ENCODE measurements around the gene ABCA8.
"Not testable (repeated sequence)": the region's sequence is repeated elsewhere in the genome, so short reads cannot be mapped to it uniquely, and the experiment has no call there.

The ABCA8 gene

GRCh38 chr17:68955181-68955841, at the start of gene ABCA8:
Gene ABCA8, minus strand, starts transcription at chr17:68955392. Its CDS starts 13,358 bp downstream, at chr17:68942034.
- DNase-seq = peak; percentile 23

- DNase-seq = not testable (repeated sequence)
Observed at GRCh38 chr17:69004759-69005158, 49.6 kb upstream of the ABCA8 start.

DNA sequence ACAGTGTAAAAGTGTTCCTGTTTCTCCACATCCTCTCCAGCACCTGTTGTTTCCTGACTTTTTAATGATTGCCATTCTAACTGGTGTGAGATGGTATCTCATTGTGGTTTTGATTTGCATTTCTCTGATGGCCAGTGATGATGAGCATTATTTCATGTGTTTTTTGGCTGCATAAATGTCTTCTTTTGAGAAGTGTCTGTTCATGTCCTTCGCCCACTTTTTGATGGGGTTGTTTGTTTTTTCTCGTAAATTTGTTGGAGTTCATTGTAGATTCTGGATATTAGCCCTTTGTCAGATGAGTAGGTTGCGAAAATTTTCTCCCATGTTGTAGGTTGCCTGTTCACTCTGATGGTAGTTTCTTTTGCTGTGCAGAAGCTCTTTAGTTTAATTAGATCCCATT, 44.6 kb upstream of the ABCA8 start:
- not testable (repeated sequence) for DNase-seq

DNA sequence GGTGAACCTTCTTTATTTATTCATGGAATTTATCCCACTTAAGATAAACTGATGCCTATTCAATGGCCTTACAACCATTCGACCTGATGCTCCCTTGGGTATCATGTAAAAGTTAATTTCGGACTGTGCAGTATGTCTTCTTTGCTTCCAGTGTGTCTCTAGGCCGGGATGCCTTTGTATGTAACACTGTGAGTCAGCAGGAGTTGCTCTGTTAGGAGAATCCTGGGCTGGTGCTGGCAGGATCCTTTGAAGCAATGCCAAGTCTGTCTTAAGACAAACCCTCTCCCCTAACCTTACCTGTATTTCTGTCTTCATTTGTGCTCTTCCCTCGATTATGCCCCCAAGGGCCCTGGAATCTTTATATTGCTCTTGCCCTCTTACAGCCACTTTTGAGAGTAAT, 37.9 kb upstream of the ABCA8 start:
- no peak for DNase-seq

GRCh38 chr17:68987966-68988365, 32.8 kb upstream of the ABCA8 start:
- no peak for DNase-seq

- no peak for DNase-seq
Observed at GRCh38 chr17:68981288-68981687, 26.1 kb upstream of the ABCA8 start.

- no peak for DNase-seq
Observed at GRCh38 chr17:68973098-68973846, 18.1 kb upstream of the ABCA8 start.

GRCh38 chr17:68972119-68972704, 17.0 kb upstream of the ABCA8 start:
- DNase-seq = peak; percentile 58

GRCh38 chr17:68969101-68969500, 13.9 kb upstream of the ABCA8 start:
- DNase-seq = no peak

- no peak for DNase-seq
Observed at GRCh38 chr17:68963958-68964357, 8.8 kb upstream of the ABCA8 start.

GRCh38 chr17:68961214-68961882, 6.2 kb upstream of the ABCA8 start:
- peak; percentile 77 for DNase-seq

DNA sequence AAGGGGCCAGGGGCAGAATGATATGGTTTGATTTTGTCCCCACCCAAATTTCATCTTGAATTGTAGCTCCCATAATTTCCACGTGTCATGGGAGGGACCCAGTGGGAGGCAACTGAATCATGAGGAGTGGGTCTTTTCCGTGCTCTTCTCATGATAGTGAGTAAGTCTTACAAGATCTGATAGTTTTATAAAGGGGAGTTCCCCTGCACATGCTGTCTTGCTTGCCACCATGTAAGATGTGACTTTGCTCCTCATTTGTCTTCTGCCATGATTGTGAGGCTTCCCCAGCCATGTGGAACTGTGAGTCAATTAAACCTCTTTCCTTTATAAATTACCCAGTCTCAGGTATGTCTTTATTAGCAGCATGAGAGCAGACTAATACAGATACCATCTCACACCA, 3.9 kb upstream of the ABCA8 start:
- not testable (repeated sequence) for DNase-seq

GRCh38 chr17:68957944-68958343, 2.8 kb upstream of the ABCA8 start:
- no peak for DNase-seq

GRCh38 chr17:68954146-68954896, 871 bp downstream of the ABCA8 start:
- no peak for DNase-seq

DNA sequence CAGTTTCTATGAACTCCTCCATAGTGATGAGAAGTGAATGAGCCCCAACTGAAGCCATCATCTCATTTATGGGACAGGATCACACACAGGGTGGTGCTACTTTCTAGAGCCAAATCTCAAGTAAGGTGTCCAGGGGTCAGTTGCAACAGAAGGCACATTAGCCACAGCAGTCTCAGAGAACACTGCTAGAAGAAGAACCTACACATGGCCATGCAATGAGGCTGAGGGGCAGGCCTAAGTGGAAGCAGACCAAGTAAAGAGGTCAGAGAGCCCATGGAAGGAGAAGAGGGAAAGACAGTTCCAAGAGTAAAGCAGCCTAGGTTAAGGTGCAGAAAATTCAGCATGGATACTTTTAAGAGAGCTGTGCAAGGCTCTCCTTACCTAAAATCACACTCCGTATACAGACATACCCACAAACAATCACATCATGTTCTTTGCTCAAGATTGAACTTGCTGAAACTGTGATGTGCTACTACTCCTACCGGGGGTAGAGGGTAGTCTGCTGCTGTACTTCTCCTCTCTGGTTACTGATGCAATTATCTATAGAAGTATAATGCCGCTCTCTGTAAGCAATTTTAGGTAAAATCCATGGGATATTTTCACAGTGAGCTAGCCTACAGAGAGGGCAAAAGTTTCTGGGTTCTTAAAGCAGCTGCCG, 1.7 kb downstream of the ABCA8 start:
- DNase-seq = no peak

GRCh38 chr17:68950725-68951124, 4.5 kb downstream of the ABCA8 start:
- DNase-seq = no peak

- DNase-seq = not testable (repeated sequence)
Observed at GRCh38 chr17:68947868-68948267, 7.3 kb downstream of the ABCA8 start.

- no peak for DNase-seq
Observed at GRCh38 chr17:68944435-68945035, 10.7 kb downstream of the ABCA8 start.

GRCh38 chr17:68943812-68944182, 11.4 kb downstream of the ABCA8 start:
- DNase-seq = not testable (repeated sequence)

DNA sequence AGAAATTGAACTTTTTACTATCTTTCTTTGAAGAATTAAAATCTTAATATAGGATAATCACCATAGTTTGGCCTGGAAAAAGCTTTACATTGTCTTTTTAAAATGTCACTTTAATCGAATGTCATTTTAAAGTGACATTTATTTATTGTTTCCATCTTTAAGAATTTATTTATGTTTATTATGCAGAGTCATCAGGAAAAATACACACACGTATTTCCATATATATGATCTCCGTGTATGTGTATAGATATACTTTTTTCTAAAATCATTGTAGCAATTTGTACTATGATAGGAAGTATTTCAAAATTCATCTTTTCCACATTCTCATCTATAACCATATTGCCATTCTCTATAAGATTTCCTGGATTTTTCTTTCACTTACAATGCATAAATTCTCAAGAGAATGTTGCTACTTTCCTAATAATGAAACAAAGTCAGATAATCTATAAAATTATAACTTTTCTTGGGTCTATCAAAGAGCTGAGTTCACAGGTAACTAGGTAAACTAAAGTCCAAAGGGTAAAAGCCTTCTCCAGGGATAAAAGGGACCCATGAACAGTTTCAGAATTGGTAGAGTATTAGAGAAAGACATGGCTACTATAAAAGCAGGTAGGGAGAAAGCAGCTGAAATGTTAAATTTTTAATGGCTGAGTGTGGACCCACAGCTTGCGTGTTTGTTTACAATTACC, 11.9 kb downstream of the ABCA8 start:
- DNase-seq = no peak

- no peak for DNase-seq
Observed at GRCh38 chr17:68942389-68942788, 12.8 kb downstream of the ABCA8 start.

Data from NCI-H82 (cell line).